ENCODE results near the gene PLCL2.

GRCh38 chr3:16940769-16941700 is 56.3 kb downstream of the PLCL2 start:
- TF ChIP-seq CTCF (IDR thresholded peaks at IDR 0.05) (no peak), POLR2A (IDR thresholded peaks at IDR 0.05) (no peak)

All from prostate gland (tissue), 2 donors.